ENCODE measurements around the gene ANKRD22.

GRCh38 chr10:88810196-88810961, 41.3 kb downstream of the ANKRD22 start:
- TF ChIP-seq CTCF (IDR thresholded peaks at IDR 0.05; ENCODE audit: control extremely low read depth in 1 of 3, insufficient read depth in 1 of 3, low read depth in 1 of 3, low read length in 3 of 3): peak; percentile 31 to 73 (median 71)
- TF ChIP-seq SP2 (IDR thresholded peaks at IDR 0.05; ENCODE audit: low read length): no peak
- no peak for TF ChIP-seq EP300 (IDR thresholded peaks at IDR 0.05; ENCODE audit: borderline replicate concordance in 1 of 2, low read depth in 2 of 2, low read length in 2 of 2)
- no peak for TF ChIP-seq POLR2A (IDR thresholded peaks at IDR 0.05; ENCODE audit: control extremely low read depth in 1 of 2, low read depth in 2 of 2, low read length in 2 of 2)
- no peak for TF ChIP-seq TAF1 (IDR thresholded peaks at IDR 0.05; ENCODE audit: low read depth, low read length)
- no peak for TF ChIP-seq CBX8 (IDR thresholded peaks at IDR 0.05; ENCODE audit: borderline replicate concordance, low read depth, low read length)
- no peak for TF ChIP-seq POLR2AphosphoS5 (IDR thresholded peaks at IDR 0.05; ENCODE audit: low read depth, low read length)
- TF ChIP-seq SP1 (IDR thresholded peaks at IDR 0.05; ENCODE audit: low read depth, low read length): no peak
- TF ChIP-seq TEAD4 (IDR thresholded peaks at IDR 0.05; ENCODE audit: low read depth, low read length): peak; percentile 50; the same call in 1 of the 2 replicates
- no peak for TF ChIP-seq EZH2 (IDR thresholded peaks at IDR 0.05; ENCODE audit: low read depth, low read length, severe bottlenecking)
